GM18508 (cell line): Measurements from ENCODE around the gene HSF2BP.
"Not testable (repeated sequence)": the region's sequence is repeated elsewhere in the genome, so short reads cannot be mapped to it uniquely, and the experiment has no call there.

Experiments used
- ATAC-seq: cut with Tn5 transposase; IDR thresholded peaks from one replicate; pipeline ENCODE4 v1.9.1; 2021; ENCODE audit warnings: moderate number of reproducible peaks; ENCODE audit not compliant: insufficient read depth, unreplicated experiment

Gene HSF2BP

DNA sequence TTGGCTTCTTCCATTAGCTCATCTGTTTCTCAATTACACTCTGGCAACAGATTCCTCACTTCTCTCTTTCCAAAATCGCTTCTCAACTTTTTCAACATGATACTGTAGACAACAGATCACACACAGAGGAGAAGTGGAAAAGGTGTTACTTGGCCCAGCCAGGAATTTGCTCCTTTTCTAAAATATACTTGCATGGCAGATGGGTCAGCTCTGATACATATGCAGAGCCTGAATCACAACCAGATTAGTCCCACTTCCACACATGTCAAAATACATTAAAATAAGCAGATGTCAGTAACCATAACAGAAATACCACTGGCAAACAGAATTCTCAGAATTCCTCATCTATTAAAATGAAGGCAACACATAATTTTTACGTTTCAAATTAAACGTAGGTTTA lies 89.1 kb downstream of the HSF2BP start:
- not testable (repeated sequence) for ATAC-seq

GRCh38 chr21:43562451-43562850 lies 96.8 kb downstream of the HSF2BP start:
- not testable (repeated sequence) for ATAC-seq

DNA sequence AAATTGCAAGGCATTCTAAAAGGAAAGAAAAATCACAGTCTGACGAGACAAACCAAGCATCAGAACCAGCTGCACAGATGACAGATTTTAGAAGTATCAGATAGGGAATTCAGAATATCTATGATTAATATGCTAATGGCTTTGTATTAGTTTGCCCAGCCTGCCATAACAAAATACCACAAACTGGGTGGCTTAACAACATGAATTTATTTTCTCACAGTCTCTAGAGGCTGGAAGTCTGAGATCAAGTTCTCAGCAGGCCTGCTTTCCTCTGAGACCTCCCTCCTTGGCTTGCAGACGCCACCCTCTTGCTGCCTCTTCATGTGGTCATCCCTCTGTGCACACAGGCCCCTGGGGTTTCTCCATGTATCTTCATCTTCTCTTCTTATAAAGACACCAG lies 118.7 kb downstream of the HSF2BP start:
- ATAC-seq = not testable (repeated sequence)

DNA sequence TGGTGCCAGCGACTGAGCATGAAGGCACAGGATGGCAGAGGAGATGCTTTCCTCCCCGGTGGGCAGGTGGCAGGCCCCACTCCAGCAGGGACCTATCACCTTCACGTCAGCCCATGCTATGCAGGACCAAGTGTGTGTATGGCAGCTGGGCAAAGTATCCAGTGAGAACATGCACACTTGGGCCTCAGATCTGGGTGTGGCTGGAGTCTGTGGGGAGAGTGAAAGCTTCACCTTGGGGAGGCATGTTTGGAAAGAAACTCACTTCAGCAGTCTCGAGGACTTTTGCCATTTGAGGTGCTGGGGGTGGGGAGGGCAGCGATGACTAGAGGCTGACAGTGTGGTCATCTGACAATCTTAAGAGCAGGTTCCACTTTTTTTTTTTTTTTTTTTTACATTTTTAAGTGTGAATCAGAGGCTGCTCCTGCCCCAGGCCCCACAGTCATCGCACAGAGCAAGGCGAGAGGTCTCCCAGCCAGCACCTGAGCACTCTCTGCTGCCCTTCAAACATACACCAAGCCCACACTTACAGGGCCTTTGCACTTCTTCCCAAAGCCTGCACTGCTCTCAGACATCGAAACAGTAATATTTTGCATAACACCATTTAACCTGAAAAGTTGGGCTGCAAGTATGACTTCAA lies 136.7 kb downstream of the HSF2BP start:
- not testable (repeated sequence) for ATAC-seq

- not testable (repeated sequence) for ATAC-seq
Measured at GRCh38 chr21:43517701-43518100, 141.6 kb downstream of the HSF2BP start.

DNA sequence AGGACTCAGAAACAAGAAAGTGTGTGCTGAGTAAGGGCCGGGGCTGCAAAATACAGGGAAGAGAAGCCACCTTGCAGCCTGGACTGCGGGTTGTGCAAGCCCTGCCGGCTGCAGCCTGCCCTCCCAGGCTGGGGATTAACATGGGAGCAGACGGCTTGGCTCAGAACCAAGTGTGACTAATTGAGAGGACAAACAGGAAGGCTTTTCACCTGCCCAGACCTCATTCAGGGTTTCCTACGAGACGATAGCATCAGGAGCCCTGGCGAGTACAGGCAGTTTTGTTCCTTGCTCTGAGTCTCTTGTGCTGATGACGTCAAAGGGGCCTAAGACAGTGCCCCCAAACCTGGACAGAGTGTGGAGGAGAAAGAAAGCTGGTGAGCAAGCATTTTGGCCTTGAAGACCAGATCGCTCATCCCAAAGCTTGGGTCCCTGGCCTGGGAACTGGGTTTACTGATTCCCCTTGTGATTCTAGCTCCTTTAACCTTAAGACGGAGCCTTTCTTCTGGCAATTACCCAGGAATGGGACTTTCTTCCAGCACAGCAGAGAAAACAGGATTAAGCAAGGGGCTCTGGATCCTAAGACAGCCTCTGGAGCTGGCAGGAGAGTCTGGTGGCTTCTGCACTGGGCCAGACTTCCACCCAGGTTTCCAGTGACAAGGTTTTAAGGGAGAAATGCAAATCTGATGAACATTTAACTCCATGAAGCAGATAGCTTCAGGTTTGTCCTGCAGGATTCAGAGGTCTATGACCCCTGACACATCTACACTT lies 142.2 kb downstream of the HSF2BP start:
- ATAC-seq = not testable (repeated sequence)

- not testable (repeated sequence) for ATAC-seq
Measured at GRCh38 chr21:43516295-43516847, 142.9 kb downstream of the HSF2BP start.

DNA sequence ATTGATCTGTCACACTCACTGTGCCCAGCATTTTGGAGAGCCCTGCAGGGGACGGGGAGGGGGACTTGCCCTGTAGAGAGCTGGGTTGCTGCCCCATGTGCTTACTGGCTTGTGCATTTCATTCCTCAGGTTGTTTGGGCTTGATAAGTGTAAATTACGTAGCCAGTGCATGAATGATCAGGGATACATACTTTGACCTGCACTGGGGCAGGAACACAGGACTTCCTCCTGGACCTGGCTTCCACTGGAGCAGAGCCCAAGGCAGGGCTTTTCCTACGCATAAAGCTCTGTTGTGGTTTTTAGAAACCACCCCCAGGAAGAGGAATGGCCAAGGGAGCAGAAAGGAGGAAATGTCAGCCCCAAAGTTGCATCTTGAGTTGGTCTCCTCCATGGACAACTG lies 144.5 kb downstream of the HSF2BP start:
- ATAC-seq = not testable (repeated sequence)

DNA sequence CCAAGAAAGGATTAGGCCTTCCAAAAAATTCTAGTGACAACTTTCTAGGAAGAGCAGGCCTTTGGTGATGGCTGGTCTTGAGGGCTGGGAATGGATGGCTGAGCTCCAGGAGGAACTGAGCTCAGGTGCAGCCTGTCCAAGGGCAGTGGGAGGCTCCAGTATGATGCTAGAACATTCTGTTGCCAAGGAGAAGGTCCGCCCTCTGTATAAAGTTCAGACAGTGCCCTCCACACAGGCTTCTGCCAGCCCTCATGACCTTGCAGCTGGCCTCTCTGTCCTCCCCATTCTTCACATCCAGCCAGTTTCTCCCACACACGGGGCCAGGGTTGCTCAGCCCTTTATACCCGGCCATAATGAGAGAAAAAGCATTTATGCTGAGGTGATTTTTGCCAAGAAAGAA lies 146.3 kb downstream of the HSF2BP start:
- ATAC-seq = not testable (repeated sequence)

DNA sequence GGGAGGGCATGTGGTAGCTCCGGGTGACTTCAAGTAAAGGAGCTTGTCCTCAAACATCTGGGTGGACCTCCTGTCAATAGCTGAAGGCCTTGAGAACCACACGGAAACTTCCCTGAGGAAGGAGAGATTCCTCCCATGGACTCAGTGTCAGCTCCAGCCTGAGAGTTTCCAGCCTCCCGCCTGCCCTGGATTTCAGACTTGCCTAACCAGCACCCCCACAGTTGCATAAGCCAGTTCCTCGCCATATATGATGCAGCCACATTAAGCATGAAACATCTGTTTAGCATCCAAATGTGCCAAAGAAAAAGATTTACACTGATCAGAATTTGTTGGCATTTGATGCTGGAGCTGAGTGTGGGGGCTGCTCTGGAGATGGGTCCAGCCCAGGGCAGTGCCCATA lies 148.1 kb downstream of the HSF2BP start:
- not testable (repeated sequence) for ATAC-seq

DNA sequence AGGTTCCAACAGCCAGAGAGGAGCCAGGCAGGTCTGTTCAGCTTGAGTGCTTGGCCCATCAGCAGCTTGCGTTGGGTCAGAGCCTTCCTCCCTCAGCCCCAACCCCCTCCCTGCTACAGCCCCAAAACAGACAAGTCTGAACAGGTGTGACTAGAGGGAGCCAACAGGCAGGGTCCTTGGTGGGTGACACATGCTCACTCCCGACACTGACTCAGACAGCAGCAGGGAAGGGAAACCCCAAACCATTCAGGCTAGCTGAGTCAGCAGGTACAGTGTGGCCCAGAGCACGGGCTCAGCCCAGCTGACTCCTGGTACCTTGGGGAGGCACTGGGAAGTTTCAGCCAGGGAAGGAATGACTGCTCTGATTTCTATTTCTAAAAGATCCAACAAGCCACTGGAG lies 148.6 kb downstream of the HSF2BP start:
- ATAC-seq = not testable (repeated sequence)

DNA sequence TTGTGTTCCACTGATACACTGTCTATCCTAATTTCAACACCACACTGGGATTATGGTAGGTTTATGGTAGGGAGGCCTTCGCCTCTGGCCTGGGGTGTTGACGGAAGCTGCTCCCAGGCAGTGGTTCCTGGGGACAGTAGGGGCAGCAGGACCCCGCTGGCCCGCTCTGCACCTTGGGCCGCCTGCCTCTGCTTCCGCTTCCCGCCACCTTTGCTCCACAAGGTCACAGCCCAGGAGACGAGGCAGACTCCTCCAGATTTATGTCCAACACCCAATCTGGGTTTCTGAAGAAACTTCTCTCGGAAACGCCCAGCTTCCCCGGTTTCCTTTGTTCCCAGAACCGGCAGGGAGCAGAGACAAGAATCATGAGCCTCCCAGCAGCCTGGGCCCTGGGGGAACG lies 155.4 kb downstream of the HSF2BP start:
- not testable (repeated sequence) for ATAC-seq

DNA sequence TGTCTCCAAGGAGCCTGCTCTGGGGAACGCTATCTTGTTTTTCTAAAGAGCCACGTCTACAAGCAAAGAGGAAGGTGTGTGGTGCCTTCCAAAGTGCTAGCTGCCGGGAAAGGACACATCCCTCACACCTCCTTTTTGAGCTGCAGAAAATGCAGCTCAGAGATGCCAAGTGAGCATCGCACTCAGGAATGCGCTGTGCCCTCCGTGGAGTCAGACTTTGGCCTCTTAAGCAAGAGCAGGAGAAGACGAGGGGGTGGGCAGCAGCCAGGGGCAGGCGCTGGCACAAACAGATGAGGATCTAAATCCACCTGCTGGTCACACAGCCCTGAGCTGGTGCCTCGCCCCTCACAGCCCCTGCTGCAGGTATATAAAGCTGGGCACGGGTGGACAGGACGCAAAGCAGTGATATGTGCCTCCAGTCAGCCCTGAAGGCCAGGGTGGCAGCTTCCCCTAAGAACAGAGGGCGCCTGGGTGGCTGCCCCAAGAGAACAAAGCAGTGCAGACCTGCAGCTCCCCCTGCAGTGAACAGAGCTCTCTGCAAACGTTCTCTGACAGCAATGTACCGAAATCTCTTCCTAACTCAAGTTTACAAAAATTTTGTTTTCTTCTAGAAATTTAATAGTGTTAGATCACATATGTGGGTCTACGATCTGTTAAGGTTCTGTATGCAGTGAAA lies 156.1 kb downstream of the HSF2BP start:
- not testable (repeated sequence) for ATAC-seq

DNA sequence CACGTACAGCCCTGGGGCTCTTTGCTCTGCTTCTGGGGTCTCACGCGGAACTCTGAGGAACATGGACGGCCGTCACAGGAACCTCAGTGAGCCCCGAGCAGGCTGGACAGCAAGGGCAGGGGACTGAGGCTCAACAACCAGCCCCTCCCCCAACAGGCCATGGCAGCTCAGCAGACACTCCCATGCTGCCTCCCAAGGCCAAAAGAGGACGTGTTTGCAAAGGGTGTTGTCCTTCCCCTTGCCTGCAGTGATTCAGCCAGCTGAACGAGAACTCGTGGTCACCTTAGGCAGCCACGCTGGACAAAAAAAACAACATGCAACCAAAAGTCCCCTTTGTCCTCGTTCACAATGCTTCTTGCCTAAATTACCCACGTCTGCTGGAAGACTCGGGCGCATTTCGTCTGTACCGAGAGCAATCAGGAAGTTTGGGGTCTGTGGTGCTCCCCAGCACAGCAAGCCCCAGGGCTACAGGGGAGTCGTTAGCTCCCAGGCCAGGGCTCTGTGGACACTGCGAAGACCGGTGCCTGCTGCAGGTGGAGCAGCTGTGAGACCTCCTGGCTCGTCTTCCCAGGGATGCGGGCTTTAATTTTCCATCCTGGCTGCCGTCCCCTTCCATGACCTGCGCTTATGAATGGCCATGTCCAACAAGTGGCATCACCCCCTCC lies 156.7 kb downstream of the HSF2BP start:
- ATAC-seq = not testable (repeated sequence)

DNA sequence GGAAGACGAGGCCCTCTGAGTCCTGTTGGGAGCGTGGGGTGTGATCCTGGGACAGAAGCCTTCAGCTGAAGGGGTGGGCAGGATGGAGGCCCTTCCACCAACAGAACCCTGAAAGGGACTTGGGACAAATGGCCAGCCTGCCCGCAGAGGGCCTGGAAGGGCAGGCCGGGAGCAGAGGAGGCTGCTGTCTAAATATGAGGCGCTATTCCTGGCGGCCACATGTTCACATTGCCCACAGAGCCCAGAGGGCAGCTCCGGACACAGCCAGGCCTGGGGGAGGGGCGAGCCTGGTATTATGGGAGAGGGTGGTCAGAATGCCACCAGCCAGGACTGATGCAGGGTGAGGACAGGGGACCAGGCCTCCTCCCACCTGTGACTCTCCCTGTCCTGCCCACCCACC lies 160.4 kb downstream of the HSF2BP start:
- not testable (repeated sequence) for ATAC-seq

- ATAC-seq = not testable (repeated sequence)
Measured at GRCh38 chr21:43498065-43498464, 161.2 kb downstream of the HSF2BP start.

DNA sequence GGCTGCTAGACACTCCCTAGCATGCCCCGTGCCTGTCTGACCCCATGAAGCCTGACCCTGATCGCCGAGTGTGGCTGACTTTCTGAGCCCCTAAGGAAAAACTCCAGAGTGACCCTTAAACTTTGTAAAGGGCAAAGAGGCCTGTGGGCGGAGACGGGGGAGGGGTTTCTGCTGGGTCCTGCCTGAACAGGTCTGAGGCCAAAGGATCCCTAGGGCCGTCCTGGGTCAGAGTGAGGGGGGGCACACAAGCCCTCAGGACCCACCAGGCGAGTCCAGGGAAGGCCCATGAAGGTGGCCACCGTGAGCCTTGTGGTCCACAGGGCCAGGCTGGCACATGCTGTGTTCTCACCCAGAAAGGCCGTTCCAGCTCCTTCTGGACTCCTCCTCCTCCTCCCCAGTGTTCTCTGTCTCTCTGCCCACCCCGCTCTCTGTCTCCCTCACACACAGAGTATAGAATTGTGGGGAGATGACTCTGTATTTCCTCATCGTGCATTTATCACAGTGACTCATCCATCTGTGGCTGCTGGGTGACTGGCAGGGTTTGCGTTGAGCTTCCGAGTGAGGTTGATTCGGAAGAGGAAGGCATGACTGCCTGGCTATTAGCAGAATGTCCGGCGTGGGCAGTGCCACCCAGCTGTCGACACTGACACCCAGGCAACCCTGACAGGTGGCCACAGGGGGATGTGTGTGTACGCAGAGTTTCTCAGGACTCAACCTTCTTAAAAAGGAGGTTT lies 164.8 kb downstream of the HSF2BP start:
- ATAC-seq = not testable (repeated sequence)

DNA sequence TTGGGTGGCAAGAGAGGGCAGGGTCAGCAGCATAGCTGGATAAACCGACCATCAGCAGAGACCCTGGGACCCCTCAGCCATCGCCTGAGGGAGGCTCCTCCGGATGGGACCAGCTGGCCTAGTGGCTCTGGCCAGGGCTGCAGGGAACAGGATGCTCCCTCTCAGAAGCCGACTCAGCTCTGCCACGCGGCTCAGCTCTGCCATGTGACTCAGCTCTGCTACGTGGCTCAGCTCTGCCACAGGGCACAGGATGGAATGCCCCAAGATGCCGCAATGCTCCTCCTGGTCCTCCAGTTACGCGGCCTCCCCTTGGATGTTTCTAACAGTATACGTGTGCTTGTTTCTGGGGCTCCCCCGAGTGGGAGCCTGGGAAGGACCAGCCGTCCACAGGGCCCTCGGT lies 165.8 kb downstream of the HSF2BP start:
- ATAC-seq = not testable (repeated sequence)

DNA sequence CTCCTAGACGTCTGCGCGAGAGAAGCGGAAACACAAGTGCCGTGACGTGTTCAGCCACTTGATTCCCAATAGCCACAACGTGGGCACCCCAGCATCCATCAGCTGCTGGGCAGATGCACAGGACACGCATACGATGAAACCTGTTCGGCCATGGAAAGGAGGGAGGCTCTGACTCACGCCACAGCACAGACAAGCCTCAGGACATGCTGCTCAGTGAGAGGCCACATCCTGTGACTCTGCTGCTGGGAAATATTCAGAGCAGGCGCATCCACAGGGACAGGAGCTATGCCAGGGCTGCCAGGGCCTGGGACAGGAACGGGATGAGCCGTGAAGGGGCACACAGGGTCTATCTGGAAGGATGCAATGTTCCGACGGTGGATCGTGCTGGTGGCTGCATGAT lies 171.1 kb downstream of the HSF2BP start:
- ATAC-seq = not testable (repeated sequence)

GRCh38 chr21:43486051-43486450 lies 173.2 kb downstream of the HSF2BP start:
- ATAC-seq = not testable (repeated sequence)
